ENCODE measurements around the gene PIGZ. TPM values are rescaled to one million over a fixed set of nuclear protein-coding genes. Genes with fewer than 3 reads are reported as not detected.

PIGZ gene
- total and polyA plus RNA-seq, 2 experiments from 2014 or later: 3.9 to 7.6 TPM

- DNase-seq: no peak
- Histone ChIP-seq H3K27me3 (replicated peaks; ENCODE audit: insufficient read depth) (no peaks in the 10 kb centered on the region), H3K9me2 (ENCODE audit: insufficient read depth) (no peaks in the 10 kb centered on the region), H3F3A (ENCODE audit: insufficient read depth) (no peaks in the 10 kb centered on the region), H4K20me1 (ENCODE audit: insufficient read depth) (no peaks in the 10 kb centered on the region), H2AFZ (no peak overlapping the region), H3K4me3 (no peak overlapping the region), H3K4me2 (ENCODE audit: unreplicated experiment) (no peak overlapping the region), H3K9me3 (ENCODE audit: low read depth) (no peaks in the 10 kb centered on the region), H3K36me3 (ENCODE audit: low read depth) (no peaks in the 10 kb centered on the region), H3K4me1 (ENCODE audit: insufficient read depth) (no peaks in the 10 kb centered on the region), H3K27ac (no peak overlapping the region), H3K79me2 (ENCODE audit: insufficient read depth) (no peaks in the 10 kb centered on the region), H3K9ac (no peak overlapping the region)
- no peak for TF ChIP-seq EZH2 (IDR thresholded peaks at IDR 0.05; ENCODE audit: insufficient read depth, poor library complexity, severe bottlenecking)
- no peak for TF ChIP-seq EZH2phosphoT487 (IDR thresholded peaks at IDR 0.05; ENCODE audit: insufficient read depth, low read depth)
- in situ Hi-C loops (cut with MboI): no loop called here
- 76 to 80% methylated on average over 6 of the region's 6 CpGs for WGBS, 2 experiments (ENCODE audit: low coverage in 1 of 2, low lambda C conversion rate in 2 of 2, missing lambda C conversion rate in 2 of 2)
Observed at GRCh38 chr3:197014024-197014423, 45.4 kb upstream of the PIGZ start.

- Histone ChIP-seq H3K79me2 (ENCODE audit: insufficient read depth) (no peaks in the 10 kb centered on the region), H4K20me1 (ENCODE audit: insufficient read depth) (no peaks in the 10 kb centered on the region), H3K4me1 (ENCODE audit: insufficient read depth) (no peaks in the 10 kb centered on the region), H3F3A (ENCODE audit: insufficient read depth) (no peaks in the 10 kb centered on the region), H3K9me3 (ENCODE audit: low read depth) (no peaks in the 10 kb centered on the region), H3K27ac (no peak overlapping the region), H3K9ac (no peak overlapping the region), H3K4me2 (ENCODE audit: unreplicated experiment) (no peak overlapping the region), H3K27me3 (replicated peaks; ENCODE audit: insufficient read depth) (no peaks in the 10 kb centered on the region), H3K36me3 (ENCODE audit: low read depth) (no peaks in the 10 kb centered on the region), H3K4me3 (no peak overlapping the region), H2AFZ (no peak overlapping the region), H3K9me2 (ENCODE audit: insufficient read depth) (no peaks in the 10 kb centered on the region)
- DNase-seq: no peak
- TF ChIP-seq EZH2phosphoT487 (IDR thresholded peaks at IDR 0.05; ENCODE audit: insufficient read depth, low read depth) (no peak), EZH2 (IDR thresholded peaks at IDR 0.05; ENCODE audit: insufficient read depth, poor library complexity, severe bottlenecking) (no peak)
- 81 to 86% methylated on average over 7 of the region's 7 CpGs for WGBS, 2 experiments (ENCODE audit: low coverage in 1 of 2, low lambda C conversion rate in 2 of 2, missing lambda C conversion rate in 2 of 2)
- in situ Hi-C loops (cut with MboI): no loop called here
Observed at GRCh38 chr3:197012540-197012883, 43.9 kb upstream of the PIGZ start.

- Histone ChIP-seq H3K9me3 (ENCODE audit: low read depth) (no peaks in the 10 kb centered on the region), H3K9me2 (ENCODE audit: insufficient read depth) (no peaks in the 10 kb centered on the region), H3K79me2 (ENCODE audit: insufficient read depth) (no peaks in the 10 kb centered on the region), H3F3A (ENCODE audit: insufficient read depth) (no peaks in the 10 kb centered on the region), H3K4me2 (ENCODE audit: unreplicated experiment) (no peak overlapping the region), H3K4me1 (ENCODE audit: insufficient read depth) (no peaks in the 10 kb centered on the region), H3K27ac (no peak overlapping the region), H4K20me1 (ENCODE audit: insufficient read depth) (no peaks in the 10 kb centered on the region), H3K27me3 (replicated peaks; ENCODE audit: insufficient read depth) (no peaks in the 10 kb centered on the region), H3K4me3 (no peak overlapping the region), H3K9ac (no peak overlapping the region), H2AFZ (no peak overlapping the region), H3K36me3 (ENCODE audit: low read depth) (no peaks in the 10 kb centered on the region)
- WGBS, 2 experiments (ENCODE audit: low coverage in 1 of 2, low lambda C conversion rate in 2 of 2, missing lambda C conversion rate in 2 of 2): 85 to 92% methylated on average over 25 of the region's 25 CpGs
- in situ Hi-C loops (cut with MboI): no loop called here
- TF ChIP-seq EZH2phosphoT487 (IDR thresholded peaks at IDR 0.05; ENCODE audit: insufficient read depth, low read depth): no peak
- TF ChIP-seq EZH2 (IDR thresholded peaks at IDR 0.05; ENCODE audit: insufficient read depth, poor library complexity, severe bottlenecking): no peak
- no peak for DNase-seq
Observed at GRCh38 chr3:197011780-197012539, 43.3 kb upstream of the PIGZ start.

GRCh38 chr3:197010556-197011351, 42.1 kb upstream of the PIGZ start:
- Histone ChIP-seq H3K4me3 (no peak overlapping the region), H3F3A (ENCODE audit: insufficient read depth) (no peaks in the 10 kb centered on the region), H3K27ac (no peak overlapping the region), H3K4me2 (ENCODE audit: unreplicated experiment) (no peak overlapping the region), H4K20me1 (ENCODE audit: insufficient read depth) (no peaks in the 10 kb centered on the region), H3K79me2 (ENCODE audit: insufficient read depth) (no peaks in the 10 kb centered on the region), H3K36me3 (ENCODE audit: low read depth) (no peaks in the 10 kb centered on the region), H3K9ac (no peak overlapping the region), H3K4me1 (ENCODE audit: insufficient read depth) (no peaks in the 10 kb centered on the region), H3K27me3 (replicated peaks; ENCODE audit: insufficient read depth) (no peaks in the 10 kb centered on the region), H2AFZ (no peak overlapping the region), H3K9me3 (ENCODE audit: low read depth) (no peaks in the 10 kb centered on the region), H3K9me2 (ENCODE audit: insufficient read depth) (no peaks in the 10 kb centered on the region)
- in situ Hi-C loops (cut with MboI): no loop called here
- WGBS, 2 experiments (ENCODE audit: low coverage in 1 of 2, low lambda C conversion rate in 2 of 2, missing lambda C conversion rate in 2 of 2): 63 to 67% methylated on average over 21 to 30 of the region's 30 CpGs
- TF ChIP-seq EZH2phosphoT487 (IDR thresholded peaks at IDR 0.05; ENCODE audit: insufficient read depth, low read depth) (no peak), EZH2 (IDR thresholded peaks at IDR 0.05; ENCODE audit: insufficient read depth, poor library complexity, severe bottlenecking) (no peak)
- no peak for DNase-seq

Data from GM23248 (cell line).